Colonic mucosa (tissue), 4 donors: ENCODE data around the gene LRRK1. TPM values are rescaled to one million over a fixed set of nuclear protein-coding genes. Genes with fewer than 3 reads are reported as not detected.

Source experiments
- DNase-seq: peaks from one replicate; pipeline ENCODE4 v3.0.0-alpha.2; 2020
- H3K27ac ChIP-seq: fragments of 200-600 bp; one replicate; pipeline ENCODE4 v1.8.0; 2021
- H3K27me3 ChIP-seq: fragments of 200-600 bp; one replicate; pipeline ENCODE4 v1.8.0; 2021
- H3K36me3 ChIP-seq: fragments of 200-600 bp; one replicate; pipeline ENCODE4 v1.8.0; 2021
- H3K4me1 ChIP-seq: fragments of 200-600 bp; one replicate; pipeline ENCODE4 v1.8.0; 2021; ENCODE audit warnings: mild to moderate bottlenecking
- H3K4me3 ChIP-seq: fragments of 200-600 bp; one replicate; pipeline ENCODE4 v1.8.0; 2021
- H3K9ac ChIP-seq, 2 donors: one replicate each; pipeline ENCODE4 v1.7.0; 2013; ENCODE audit warnings: control low read depth in 2 of 2, low read depth in 2 of 2, low read length in 2 of 2
- H3K9me3 ChIP-seq: fragments of 200-600 bp; one replicate; pipeline ENCODE4 v1.8.0; 2021
- intact Hi-C: fragments of 100-400 bp; cut with DNase I; formaldehyde crosslinking; loops from one replicate; pipeline ENCODE4 v1.14.1; 2022
- total RNA-seq, 2 donors: library from RNA; stranded (reverse); fragmentation: NEBNext Ultra II Directional in 1 of 2; extraction: Animal tissue kit (Norgen Biotek cat#: 25700) in 1 of 2; gene quantifications; one replicate each; pipeline ENCODE4 v1.2.1, GENCODE V29; 2021
- TF ChIP-seq, protein P1 (sequence below): fragments of 200-600 bp; IDR thresholded peaks from one replicate; pipeline ENCODE4 v1.8.0; 2022; ENCODE audit warnings: antibody characterized with exemption, mild to moderate bottlenecking
- donor health status: healthy.
- donor health status: DM: no; HTN: no; CAD: no.
- donor health status: DM: no; HTN: no; CAD: no.

Gene LRRK1
- total RNA-seq, 2 donors from 2014 or later, result 29.6 to 36.0 TPM

DNA sequence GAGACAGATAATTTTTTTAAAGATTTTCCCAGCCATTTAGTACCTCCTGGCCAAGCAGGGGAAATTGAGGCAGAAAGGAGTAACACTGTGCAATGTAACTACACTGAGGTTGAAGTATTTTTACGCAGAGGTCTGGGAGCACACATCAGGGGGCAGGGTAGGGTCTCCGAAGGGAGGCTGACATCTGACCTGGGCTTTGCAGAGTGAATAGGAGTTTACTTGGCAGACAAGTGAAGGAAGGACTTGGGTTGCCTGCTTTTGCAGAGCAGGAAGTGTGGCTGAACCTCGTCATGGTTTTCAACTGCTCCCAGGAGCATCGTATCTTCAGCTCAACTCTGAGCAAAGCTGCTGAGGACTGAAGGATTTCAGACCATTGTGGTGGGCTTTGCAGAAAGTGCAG is 66.2 kb downstream of the LRRK1 start:
- Histone ChIP-seq H3K27me3 (no peaks in the 10 kb centered on the region), H3K9me3 (no peaks in the 10 kb centered on the region), H3K4me1 (peaks cover 4% of the 10 kb centered on the region), H3K27ac (peak overlapping the region; percentile 72), H3K36me3 (no peaks in the 10 kb centered on the region), H3K4me3 (no peak overlapping the region), H3K9ac (no peak overlapping the region)
- intact Hi-C loops, result no loop called here
- no peak for DNase-seq
- TF ChIP-seq, protein P1, sequence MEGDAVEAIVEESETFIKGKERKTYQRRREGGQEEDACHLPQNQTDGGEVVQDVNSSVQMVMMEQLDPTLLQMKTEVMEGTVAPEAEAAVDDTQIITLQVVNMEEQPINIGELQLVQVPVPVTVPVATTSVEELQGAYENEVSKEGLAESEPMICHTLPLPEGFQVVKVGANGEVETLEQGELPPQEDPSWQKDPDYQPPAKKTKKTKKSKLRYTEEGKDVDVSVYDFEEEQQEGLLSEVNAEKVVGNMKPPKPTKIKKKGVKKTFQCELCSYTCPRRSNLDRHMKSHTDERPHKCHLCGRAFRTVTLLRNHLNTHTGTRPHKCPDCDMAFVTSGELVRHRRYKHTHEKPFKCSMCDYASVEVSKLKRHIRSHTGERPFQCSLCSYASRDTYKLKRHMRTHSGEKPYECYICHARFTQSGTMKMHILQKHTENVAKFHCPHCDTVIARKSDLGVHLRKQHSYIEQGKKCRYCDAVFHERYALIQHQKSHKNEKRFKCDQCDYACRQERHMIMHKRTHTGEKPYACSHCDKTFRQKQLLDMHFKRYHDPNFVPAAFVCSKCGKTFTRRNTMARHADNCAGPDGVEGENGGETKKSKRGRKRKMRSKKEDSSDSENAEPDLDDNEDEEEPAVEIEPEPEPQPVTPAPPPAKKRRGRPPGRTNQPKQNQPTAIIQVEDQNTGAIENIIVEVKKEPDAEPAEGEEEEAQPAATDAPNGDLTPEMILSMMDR, result no peak

DNA sequence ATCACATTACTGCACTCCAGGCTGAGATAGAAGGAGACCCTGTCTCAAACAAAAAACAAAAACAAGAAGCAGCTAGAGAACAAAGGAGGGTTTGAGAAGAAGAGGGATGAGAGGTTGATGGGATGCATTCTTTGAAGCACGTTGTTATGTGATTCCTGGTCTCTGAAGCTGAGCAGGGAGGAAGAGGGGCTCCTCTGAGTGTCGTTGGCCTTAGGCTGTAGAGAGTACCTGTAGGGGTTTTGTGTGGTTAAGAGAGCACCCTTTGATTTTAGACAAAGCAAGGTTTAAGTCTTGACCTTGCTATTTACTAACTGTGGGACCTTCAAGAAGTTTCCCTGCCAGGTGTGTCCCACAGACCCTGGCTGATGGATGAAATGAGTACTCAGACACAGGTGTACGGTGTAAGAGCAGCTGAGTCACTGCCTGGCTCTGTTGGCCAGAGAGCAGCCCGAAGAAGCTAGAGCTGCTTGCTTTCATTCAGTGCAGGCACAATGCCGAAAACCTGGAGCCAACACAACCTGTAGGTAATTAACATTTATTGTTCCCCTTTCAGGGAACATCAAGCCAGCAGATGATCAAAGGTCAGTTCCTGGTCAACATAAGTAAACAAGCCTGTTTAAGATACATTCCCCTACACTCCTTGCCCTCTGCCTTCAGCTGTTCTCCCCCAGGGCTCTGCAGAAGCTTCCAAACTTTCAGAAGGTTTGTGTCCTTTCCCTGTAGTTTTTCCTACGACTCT is 67.2 kb downstream of the LRRK1 start:
- no peaks in the 10 kb centered on the region for H3K36me3 ChIP-seq
- H3K4me1 ChIP-seq, result peaks cover 4% of the 10 kb centered on the region
- no peaks in the 10 kb centered on the region for H3K9me3 ChIP-seq
- peak overlapping the region in 1 of 2 donors; percentile 51 for H3K9ac ChIP-seq
- TF ChIP-seq, protein P1, result no peak
- H3K4me3 ChIP-seq, result no peak overlapping the region
- intact Hi-C loops, result no loop called here
- H3K27me3 ChIP-seq, result no peaks in the 10 kb centered on the region
- peak; percentile 85 for DNase-seq
- H3K27ac ChIP-seq, result peak overlapping the region; percentile 72

DNA sequence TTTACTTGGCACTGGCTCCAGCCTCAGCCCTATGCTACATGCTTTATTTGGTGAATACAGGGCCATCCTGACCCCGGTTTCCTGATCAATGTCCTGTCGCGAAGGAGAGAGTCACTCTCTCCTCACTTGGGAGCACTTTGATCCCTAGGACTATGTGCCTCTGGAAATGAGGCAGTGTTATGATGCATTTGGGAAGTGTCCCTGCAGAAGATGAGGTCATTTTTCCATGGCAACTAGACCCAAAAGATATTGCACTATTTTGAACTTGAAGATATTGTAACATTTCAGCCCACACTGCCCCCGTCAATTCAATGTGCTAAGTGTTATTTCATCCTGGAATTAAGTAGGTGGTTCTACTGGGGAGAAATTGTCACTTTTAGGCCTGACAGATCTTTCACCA is 68.0 kb downstream of the LRRK1 start:
- no peak for DNase-seq
- H3K9me3 ChIP-seq, result no peaks in the 10 kb centered on the region
- no peaks in the 10 kb centered on the region for H3K27me3 ChIP-seq
- no peaks in the 10 kb centered on the region for H3K36me3 ChIP-seq
- peak overlapping the region; percentile 72 for H3K27ac ChIP-seq
- peak overlapping the region in 1 of 2 donors; percentile 57 for H3K9ac ChIP-seq
- TF ChIP-seq, protein P1, result no peak
- H3K4me3 ChIP-seq, result no peak overlapping the region
- intact Hi-C loops, result no loop called here
- H3K4me1 ChIP-seq, result peaks cover 4% of the 10 kb centered on the region

DNA sequence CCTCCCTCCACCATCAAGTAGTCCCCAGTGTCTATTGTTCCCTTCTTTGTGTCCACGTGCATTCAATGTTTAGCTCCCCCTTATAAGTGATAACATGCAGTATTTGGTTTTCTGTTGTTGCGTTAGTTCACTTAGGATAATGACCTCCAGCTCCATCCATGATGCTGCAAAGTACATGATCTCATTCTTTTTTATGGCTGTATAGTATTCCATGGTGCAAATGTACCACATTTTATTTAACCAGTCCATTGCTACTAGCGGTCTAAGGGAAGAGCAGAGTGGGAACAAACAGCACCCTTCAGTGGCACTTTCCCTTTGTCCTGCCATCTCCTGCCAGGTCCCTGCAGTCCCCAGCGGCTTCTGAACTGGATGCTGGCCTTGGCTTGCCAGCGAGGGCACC is 69.1 kb downstream of the LRRK1 start:
- DNase-seq, result no peak
- Histone ChIP-seq H3K27me3 (no peaks in the 10 kb centered on the region), H3K4me1 (peaks cover 4% of the 10 kb centered on the region), H3K4me3 (no peak overlapping the region), H3K9me3 (no peaks in the 10 kb centered on the region), H3K27ac (no peak overlapping the region), H3K36me3 (no peaks in the 10 kb centered on the region), H3K9ac (no peak overlapping the region)
- intact Hi-C loops, result no loop called here
- TF ChIP-seq, protein P1, result no peak

DNA sequence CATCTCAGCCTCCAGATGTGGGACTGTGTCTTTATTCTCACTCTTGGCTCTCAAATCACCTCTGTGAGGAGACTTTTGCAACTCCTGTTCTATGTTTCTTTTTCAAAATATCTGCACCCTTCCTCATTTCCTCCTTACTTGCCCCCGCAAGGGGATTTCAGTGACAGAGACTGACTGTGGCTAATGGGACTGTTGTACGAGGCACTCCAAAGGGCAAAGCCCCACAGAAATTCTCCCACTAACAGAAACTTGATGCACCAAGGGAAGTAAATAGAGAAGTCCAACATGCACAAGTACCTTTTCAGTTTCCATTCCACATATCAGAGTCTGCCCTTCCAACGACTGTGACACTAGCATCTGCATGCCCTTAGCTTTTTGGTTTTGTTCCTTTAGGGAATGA is 69.7 kb downstream of the LRRK1 start:
- H3K27me3 ChIP-seq, result no peaks in the 10 kb centered on the region
- H3K4me1 ChIP-seq, result peaks cover 4% of the 10 kb centered on the region
- H3K9ac ChIP-seq, result no peak overlapping the region
- TF ChIP-seq, protein P1, result no peak
- no peak overlapping the region for H3K27ac ChIP-seq
- DNase-seq, result no peak
- intact Hi-C loops, result no loop called here
- H3K36me3 ChIP-seq, result no peaks in the 10 kb centered on the region
- H3K4me3 ChIP-seq, result no peak overlapping the region
- no peaks in the 10 kb centered on the region for H3K9me3 ChIP-seq
